Measurements from ENCODE around the gene PTPRN2.
"Not testable (repeated sequence)": the region's sequence is repeated elsewhere in the genome, so short reads cannot be mapped to it uniquely, and the experiment has no call there.

The PTPRN2 gene

DNA sequence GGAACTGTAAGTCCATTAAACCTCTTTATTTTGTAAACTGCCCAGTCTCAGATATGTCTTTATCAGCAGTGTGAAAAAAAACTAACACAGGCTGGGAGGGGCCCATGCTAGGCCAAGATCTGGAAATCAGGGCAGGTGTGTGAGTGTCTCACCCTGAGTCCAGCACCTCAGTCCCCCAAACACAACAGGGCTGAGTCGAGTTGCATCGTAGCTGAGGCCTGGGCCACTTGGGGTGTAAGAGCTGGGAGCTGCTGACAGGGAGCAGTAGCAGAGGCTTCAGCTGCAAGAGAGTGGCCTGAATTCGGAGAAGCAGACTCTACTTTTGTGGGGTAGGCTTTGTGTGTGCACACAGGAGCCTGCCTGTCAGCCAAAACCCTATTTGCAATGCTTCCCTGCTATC is 553.1 kb downstream of the PTPRN2 start:
- DNase-seq (ENCODE audit: low spot score), result no peak

DNA sequence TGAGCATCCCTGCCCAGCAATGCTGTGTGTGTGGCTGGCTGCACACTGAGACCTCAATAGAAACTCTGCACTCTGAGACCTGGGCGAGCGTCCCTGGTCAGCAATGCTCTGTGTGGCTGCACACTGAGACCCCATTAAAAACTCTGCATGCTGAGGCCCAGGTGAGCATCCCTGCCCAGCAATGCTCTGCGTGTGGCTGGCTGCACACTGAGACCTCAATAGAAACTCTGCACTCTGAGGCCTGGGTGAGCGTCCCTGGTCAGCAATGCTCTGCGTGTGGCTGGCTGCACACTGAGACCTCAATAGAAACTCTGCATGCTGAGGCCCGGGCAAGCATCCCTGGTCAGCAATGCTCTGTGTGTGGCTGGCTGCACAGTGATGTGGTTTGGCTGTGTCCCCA is 553.7 kb downstream of the PTPRN2 start:
- not testable (repeated sequence) for DNase-seq (ENCODE audit: low spot score)

DNA sequence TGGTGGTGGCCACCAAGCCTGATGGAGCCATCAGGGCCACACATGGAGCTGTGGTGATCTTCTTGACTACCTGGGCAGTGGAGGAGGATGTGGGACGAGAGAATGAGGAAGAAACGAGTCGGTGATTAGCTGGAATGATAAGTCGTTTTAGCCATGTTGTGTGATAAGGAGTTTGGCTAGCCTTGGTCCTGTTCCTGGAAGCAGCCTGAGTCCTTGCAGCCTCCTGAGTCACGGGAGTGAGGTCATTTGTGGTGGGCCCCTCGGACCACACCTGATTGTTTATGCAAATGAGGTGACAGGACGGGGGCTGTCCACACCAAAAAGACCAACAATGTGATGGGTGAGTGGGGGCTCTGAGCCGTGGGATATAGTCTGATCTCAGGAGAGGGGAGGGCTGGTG is 554.4 kb downstream of the PTPRN2 start:
- no peak for DNase-seq (ENCODE audit: low spot score)

DNA sequence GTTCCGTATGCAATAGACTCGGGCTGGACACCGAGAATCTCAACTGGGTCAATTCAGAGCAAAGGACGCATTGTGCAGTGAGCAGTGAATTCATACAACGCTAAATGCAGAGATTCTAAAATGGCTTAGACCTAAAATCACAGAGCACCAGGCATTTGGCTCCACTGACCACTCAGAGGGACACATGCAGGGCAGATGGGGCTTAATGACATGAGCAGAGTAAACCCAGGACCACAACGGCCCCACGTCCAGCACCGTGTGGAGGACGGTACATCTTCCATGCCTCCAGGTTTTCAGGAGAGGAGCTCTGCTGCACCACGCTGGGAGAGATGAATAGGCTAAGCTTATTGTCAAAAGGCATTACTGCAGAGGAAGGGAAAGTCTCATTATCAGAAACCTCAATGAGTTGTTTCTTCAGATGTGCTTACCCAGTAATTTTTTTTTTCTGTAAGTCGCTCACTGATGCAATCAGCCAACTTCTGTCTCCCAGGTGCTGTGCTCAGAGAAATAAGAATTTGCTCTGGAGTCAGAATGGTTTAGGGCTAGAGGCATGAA is 555.0 kb downstream of the PTPRN2 start:
- no peak for DNase-seq (ENCODE audit: low spot score)

DNA sequence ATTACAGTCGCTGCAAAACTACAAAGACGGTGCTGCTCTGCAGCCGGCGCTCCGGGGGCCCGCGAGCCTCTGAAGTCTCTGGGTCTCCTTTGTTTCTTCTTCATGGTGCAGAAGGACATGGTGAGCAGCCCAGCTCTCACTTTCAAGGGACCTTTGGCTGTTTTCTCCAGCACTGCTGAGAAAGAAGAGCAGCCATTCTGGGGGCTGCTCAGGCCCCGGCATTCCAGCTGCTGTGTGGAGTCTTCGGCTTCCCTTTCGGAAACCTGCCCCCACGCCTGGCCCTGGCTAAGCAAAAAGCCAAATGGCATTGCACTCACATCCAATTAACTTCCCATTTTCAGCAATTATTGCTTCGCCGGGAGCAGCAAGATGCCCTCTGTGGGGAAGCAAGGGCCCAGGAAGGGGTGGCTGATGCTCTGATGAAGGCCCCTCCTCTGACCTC is 555.7 kb downstream of the PTPRN2 start:
- DNase-seq (ENCODE audit: low spot score), result peak; percentile 81

DNA sequence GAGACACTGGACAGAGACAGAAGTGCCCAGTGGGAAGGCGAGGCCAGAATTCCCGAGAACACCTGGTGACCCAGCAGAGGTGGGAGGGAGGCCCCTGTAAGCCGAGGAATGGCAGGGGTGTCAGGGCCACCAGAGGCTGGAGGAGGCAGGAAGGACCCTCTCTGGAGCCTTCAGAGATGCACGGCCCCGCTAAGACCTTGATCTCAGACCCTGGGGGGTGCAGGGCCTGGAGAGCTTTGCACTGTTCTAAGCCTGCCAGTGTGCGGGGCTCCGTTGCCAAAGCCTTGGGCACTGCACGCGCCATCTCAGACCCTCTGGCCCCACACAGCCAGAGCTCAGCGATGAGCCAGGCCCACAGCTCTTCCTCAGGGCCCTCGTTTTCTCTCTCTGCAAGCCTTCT is 557.1 kb downstream of the PTPRN2 start:
- DNase-seq (ENCODE audit: low spot score), result no peak

DNA sequence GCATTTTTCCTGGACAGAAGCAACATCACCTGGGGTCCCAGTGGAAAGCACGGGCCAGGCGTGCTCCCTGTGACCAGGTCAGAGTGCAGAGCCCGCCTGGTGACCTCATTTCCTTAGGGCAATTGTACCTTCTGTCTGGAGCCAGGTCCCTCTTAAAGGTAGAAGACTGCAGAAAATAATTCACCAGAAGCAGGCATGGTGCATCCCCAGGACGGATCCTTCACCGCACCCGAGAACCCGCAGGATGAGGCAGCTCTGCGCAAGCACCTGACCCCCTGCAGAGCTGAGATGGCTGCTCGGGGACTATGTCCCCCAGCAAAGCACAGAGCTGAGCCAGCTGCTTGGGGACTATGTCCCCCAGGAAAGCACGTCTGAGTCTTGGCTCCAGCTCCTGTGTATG is 557.6 kb downstream of the PTPRN2 start:
- DNase-seq (ENCODE audit: low spot score), result no peak

DNA sequence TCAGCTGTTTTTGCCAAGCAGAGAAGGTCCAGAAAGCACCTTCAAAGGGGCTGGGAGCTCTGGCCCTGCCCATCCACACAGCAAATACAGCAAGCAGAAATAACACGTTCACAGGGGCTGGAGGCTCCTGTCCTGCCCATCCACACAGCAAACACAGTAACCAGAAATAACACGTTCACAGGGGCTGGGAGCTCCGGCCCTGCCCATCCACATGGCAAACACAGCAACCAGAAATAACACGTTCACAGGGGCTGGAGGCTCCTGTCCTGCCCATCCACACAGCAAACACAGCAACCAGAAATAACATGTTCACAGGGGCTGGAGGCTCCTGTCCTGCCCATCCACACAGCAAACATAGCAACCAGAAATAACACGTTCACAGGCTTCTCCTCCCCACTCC is 558.1 kb downstream of the PTPRN2 start:
- DNase-seq (ENCODE audit: low spot score), result no peak

DNA sequence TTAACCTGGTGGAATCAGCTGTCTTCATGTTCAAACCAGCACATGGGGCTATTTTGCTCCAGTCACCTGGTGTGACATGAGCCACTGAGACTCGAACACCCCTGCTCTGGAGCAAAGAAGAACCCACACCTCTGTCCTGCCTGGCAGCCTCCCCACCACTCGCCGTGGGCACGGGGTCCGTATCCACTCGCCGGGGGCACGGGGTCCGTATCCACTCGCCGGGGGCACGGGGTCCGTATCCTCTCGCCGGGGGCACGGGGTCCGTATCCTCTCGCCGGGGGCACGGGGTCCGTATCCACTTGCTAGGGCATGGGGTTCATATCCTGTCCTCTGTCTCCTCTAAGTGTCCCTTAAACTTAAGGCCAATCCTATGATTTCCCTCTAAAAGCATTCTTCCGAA is 558.7 kb downstream of the PTPRN2 start:
- DNase-seq (ENCODE audit: low spot score), result no peak

DNA sequence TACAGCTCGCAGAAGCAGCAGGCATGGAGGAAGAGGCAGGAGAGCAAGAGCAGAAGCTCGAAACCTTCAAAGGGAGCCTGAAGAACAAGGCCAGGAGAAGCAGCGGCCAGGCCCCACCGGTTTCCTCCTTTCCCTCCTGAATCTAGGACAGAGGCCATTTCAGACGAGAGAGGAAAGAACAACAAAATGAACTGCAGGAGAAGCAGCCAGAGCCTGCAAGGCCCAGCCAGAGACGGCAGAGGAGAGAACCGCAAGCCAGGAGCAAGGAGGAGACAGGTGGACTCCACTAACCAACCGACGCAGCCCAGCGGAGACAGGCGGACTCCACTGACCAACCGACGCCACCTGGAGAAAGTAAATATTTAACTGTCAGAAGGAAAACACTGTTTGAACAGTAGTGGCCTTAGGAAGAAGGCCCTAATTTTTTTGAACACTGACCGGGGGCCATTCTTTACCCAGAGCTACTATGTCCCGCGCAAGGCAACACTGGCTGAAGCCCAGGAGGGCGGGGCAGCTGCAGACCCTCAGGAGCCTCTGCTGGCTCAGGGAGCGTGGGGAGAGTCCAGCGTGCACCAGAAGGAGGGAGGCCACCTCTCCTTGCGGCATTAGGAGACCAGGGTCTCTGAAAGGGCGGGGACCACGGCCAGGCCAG is 559.2 kb downstream of the PTPRN2 start:
- no peak for DNase-seq (ENCODE audit: low spot score)

DNA sequence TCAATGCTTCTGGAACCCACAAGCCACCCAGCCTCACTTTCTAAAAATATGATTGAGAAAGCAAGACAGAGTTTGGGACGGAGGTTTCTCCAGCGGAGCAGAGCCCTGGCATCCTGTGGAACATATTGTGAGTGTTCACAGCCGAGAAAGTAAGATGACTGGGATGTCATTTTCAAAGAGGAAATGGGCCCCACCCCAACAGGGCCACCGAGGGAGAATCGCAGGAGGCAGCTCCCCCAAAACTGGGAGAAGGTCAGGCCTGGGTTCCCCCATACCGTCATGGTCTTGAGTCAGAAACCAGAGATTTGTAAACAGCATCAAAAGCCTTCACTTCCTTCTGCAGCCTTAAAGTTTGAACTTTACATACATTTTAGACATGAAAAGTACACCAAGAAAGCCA is 560.0 kb downstream of the PTPRN2 start:
- no peak for DNase-seq (ENCODE audit: low spot score)

DNA sequence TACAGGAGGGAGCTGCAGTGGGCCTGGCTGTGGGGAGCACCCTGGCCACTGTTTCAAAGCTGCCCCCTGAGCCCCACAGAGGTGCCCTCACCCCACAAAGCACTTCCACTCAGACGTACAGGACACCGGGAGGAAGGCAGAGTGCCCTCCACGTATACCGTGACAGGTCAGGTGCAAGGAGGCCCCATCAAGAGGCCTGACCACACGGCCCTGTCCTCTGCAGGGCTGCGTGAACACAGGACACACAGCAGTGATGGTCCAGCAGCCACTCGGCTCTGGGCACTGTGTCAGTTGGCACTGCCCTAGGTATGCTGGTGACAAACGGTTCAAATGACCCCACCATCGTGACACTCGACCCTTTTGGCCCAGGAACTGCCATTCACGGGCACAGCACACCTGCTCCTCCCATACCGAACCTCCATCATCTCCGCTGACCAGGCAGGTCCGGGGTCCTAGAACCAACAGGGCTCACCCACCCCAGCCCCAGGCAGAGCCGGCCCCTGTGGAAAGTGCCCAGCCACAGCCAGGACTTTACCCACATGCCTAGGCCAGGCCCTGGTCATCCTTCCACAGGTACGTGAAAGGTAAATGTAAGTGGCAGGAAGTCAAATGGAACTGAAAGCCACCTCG is 560.9 kb downstream of the PTPRN2 start:
- DNase-seq (ENCODE audit: low spot score), result no peak

DNA sequence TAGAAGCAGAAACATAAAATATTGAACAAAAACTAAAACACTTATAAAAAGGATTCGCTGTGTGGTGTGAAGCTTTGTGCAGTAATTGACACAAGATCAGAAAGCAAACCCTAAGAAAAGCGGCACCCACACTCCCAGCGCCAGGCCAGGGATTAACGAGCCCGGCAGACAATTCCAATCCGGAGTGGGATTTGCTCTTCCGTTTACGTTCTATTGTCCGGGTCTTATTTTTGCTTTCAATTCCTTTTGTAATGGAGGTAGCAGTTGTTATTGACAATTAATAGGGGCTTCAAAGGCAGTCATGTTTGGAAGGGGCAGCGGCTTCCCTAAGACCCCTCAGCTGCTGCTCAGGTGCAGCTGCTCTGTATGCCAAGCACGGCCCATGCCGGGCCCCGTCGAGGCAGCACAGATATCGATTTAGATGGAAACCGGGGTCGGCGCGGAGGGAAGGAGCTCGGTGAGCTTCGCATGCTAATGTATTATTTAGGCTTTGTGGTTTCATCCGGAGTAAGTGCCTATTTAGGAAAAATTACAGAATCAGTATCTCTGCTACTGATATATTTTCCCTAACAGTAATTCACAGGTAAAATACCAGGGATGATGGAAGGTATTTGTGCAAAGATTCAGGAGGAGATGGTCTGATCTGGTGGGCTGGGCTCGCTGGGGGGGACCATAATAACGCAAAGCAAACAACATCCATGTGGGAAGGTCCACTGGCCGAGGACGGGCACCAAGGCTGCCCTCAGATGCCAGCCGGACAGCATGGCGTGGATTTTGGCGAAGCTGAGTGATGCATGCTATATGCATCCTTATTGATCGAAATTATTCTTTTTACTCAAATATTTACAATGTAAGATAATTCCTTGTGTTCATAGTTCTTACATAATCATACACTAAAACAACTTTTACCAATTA is 561.7 kb downstream of the PTPRN2 start:
- no peak for DNase-seq (ENCODE audit: low spot score)

DNA sequence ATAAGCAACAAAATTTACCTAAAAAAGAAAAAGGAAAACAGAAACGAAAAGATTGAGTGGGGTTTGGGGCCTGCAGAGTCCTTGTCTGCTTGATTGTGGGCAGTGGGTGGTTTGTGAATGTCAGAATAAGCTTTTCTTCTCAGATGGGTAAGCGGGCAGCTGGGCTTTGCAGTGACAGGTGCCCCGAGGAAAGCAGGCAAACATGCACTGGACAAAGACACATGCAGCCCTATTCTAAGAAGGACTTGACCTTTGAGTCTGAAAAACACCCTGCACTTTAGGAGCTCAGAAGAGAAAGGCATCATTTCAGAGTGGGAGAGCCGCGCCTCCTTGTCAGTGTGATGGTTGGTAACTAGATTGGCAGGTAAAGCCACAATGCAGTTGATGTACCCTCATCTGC is 562.7 kb downstream of the PTPRN2 start:
- DNase-seq (ENCODE audit: low spot score), result no peak

DNA sequence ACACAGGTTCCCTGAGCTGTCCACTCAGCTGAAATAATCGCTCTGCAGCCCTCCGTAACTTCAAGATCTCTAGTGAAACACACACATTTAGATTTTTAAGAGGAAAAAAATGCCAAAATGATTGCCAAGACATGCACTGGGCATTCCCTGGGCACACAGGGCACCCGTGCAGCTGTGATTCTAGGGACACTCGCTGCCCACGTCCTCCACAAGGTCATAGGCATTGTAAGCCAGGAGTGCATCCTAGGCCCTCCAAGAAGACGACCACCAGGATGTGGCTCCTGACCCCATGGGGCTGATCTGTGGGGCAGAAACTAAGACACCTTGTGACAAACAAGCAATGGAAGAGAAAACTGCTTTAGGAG is 563.3 kb downstream of the PTPRN2 start:
- no peak for DNase-seq (ENCODE audit: low spot score)

DNA sequence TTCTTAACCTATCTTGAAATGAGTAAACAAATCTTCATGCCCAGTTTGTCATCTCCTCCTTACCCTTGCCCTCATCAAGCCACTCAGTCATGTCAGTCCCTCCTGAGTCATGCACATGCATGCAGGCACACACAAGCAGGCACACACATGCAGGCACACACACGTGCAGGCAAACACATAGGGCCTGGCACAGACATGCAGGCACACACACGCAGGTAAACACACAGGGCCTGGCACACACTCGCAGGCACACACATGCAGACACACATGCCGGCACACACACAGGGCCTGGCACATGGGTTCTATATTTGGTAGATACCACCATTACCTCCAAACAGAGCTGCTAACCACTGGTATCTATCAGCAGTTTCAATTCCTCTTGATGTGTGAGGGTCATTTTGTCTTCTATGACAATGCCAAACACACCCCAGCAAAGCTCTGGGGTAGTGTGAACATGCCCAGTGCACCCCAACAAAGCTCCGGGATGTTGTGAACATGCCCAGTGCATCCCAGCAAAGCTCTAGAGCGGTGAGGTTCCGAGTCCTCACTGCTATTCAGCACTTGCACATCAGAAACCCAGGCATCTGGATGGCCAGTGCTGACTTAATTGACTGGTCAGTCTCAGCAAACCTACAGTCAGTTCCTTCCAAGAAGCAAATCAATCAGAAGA is 563.8 kb downstream of the PTPRN2 start:
- no peak for DNase-seq (ENCODE audit: low spot score)

DNA sequence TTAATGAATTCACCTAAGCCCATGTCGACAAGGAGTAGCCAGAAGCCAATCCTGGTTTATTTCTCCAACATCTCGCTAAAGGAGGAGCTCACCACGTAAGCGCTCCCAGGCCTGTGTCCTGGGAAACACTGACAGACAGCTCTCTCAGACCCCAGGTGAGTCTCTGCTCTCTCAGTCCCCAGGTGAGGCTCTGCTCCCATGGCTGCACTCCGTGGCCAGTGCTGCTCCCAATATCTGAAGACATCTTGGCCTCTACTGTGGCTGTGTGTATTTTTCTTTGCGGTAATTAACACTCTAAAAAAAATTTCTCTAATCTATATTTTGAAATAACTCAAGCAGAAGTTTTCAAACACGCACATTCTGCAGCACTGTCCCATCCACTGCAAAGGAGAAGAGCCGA is 564.5 kb downstream of the PTPRN2 start:
- no peak for DNase-seq (ENCODE audit: low spot score)

DNA sequence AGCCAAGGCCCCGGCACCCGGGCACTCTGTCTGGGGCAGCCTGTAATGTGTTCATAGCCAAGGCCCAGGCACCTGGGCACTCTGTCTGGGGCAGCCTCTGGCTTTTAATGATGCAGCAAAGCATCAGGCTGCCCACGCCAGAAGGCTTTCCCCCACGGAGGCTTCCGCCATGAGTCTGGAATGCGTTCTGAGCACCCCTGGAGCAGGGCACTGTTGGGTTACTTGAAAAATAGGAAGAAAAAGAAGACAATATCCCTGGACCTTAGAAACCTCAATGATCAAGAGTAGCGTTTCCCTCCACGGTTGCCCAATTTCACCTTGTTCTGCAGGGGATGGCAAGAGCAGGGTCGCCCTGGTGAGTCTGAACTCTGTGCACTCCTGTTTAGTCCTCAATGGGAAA is 565.0 kb downstream of the PTPRN2 start:
- DNase-seq (ENCODE audit: low spot score), result no peak

DNA sequence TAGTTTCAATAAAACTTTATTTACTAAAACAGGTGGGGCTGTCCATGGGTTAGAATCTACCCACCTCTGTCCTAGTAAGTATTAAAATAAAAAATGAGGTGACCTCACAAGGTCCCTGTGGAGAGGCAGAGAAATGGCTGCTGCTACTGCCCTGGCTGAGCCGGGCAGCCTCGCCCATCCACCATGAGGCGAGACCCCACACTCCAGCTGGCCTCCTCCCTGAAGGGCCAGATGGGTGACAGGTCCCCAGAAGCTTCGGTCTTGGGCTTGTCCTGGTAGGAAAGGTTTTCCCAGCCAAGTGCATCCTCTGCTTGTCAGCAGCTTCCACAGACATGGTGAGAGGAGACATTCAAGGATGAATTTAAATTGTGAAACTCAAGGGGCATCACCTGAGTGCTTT is 565.8 kb downstream of the PTPRN2 start:
- DNase-seq (ENCODE audit: low spot score), result no peak

DNA sequence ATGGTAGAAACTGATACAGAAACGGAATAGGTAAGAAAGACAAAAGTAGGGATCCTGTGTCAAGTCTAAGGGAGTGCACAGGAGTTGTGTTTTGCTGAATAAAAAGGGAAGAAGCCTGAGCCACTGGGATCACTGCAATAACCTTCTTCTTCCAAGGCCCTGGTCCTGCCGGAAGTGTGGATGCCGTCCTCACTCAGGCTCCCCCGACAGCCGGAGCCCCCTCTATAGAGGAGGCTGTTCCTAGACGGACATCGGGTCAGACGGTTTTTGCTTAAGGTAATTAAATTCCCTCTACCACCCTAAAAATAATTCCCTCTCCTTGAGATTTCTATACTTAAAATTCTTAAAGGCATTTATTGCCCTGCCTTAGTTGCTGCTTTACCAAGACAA is 566.9 kb downstream of the PTPRN2 start:
- no peak for DNase-seq (ENCODE audit: low spot score)

DNA sequence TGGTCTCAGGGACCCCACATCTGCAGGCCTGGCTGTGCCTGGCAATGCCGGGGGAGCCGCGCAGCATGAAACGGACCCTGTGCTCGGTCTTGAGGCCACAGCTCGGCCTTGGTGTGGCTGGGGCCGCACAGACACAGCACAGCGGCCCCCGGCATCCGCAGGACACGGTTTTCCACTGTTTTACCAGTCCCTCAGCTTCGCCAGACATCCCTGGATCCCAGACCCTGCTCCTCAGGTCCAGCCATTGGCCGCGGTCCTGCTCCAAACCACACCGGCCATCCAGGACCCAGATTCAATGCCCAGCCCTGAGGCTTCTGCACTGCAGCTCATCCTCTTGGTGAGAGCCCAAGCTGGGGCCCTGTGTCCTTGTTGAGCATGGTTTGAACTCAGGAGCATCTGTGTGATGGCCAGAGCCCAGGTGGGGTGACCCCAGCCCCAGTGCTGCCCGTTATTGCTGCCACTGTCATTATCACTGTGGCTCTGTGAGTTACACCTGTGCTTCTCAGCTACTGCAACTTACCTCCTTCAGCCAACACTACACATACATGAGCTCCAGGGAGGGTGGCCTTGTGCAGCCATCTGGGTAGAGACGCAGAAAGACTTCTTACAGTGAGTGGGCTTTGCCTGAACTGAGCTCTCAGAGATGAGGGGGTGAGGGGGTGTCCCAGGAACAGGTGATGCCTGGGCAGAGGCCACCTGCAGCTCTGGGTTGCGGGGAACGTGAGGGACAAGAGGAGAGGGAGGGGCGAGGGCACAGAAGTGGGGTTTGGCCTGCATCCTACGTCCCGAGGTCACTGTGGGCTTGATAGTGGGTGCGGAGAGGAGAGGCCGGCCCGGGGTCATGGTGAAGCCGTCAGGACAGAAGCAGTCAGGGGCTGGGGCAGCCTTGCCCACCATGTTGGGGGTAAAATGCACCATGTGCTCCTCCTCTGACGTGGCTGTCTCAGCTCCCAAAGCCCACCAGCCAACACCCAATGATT is 567.6 kb downstream of the PTPRN2 start:
- DNase-seq (ENCODE audit: low spot score), result no peak
